Gastrocnemius medialis (tissue), 4 donors: ENCODE results near the gene PRKCE. TPM values are rescaled to one million over a fixed set of nuclear protein-coding genes. Genes with fewer than 3 reads are reported as not detected.
"Not testable (repeated sequence)": the region's sequence is repeated elsewhere in the genome, so short reads cannot be mapped to it uniquely, and the experiment has no call there.

Experiments
- ATAC-seq, 2 donors: fragments of 150-250 bp; one replicate each; pipeline ENCODE4 v1.9.1; 2016
- DNase-seq, 2 donors: peaks; one replicate each; pipeline ENCODE4 v3.0.0-alpha.2; 2019
- H3K27ac ChIP-seq, 4 donors: fragments of 200-600 bp; sonication (generic); 1 replicate in 1 of 4; 2 replicates in 3 of 4; pipeline ENCODE4 v1.5.1; 2016 to 2018; ENCODE audit warnings: mild to moderate bottlenecking in 2 of 4, moderate library complexity in 1 of 4
- H3K27me3 ChIP-seq, 3 donors: fragments of 200-600 bp; sonication (generic) in 2 of 3; 1 replicate in 1 of 3; 2 replicates in 2 of 3; pipeline versions ENCODE4 v1.5.1 to v1.6.0; 2016 to 2019; ENCODE audit warnings: mild to moderate bottlenecking in 1 of 3, moderate library complexity in 1 of 3
- H3K36me3 ChIP-seq, 2 donors: fragments of 200-600 bp; sonication (generic) in 1 of 2; one replicate each; pipeline ENCODE4 v1.5.1; 2017 to 2018
- H3K4me1 ChIP-seq, 2 donors: fragments of 200-600 bp; sonication (generic) in 1 of 2; one replicate each; pipeline ENCODE4 v1.5.1; 2016 to 2017; ENCODE audit warnings: mild to moderate bottlenecking in 2 of 2
- H3K4me3 ChIP-seq, 4 donors: fragments of 200-600 bp; sonication (generic) in 3 of 4; 1 replicate in 1 of 4; 2 replicates in 3 of 4; pipeline ENCODE4 v1.5.1; 2016 to 2019; ENCODE audit warnings: mild to moderate bottlenecking in 2 of 4
- H3K9me3 ChIP-seq, 3 donors: fragments of 200-600 bp; sonication (generic) in 2 of 3; 1 replicate in 1 of 3; 2 replicates in 2 of 3; pipeline ENCODE4 v1.5.1; 2016 to 2019
- CTCF ChIP-seq, 5 experiments: fragments of 450-650 bp in 3 of 5; fragments of 200-600 bp in 2 of 5; sonication (generic) in 2 of 5; IDR thresholded peaks in 4 of 5; conservative IDR thresholded peaks in 1 of 5; 1 replicate in 4 of 5; 2 replicates in 1 of 5; pipeline ENCODE4 v1.5.1; 2016 to 2019; ENCODE audit warnings: antibody characterized with exemption in 5 of 5, mild to moderate bottlenecking in 3 of 5, moderate library complexity in 3 of 5
- POLR2A ChIP-seq, 2 donors: fragments of 450-650 bp; IDR thresholded peaks; one replicate each; pipeline ENCODE4 v1.6.1; 2017; ENCODE audit warnings: antibody characterized with exemption in 2 of 2, mild to moderate bottlenecking in 2 of 2, moderate library complexity in 2 of 2
- in situ Hi-C, 4 donors: fragments of 200-750 bp; cut with MboI; loops; one replicate each; pipeline versions ENCODE4 v1.15.0 to v1.8.0; 2017; ENCODE audit warnings: low sequenced_read_pairs in 4 of 4
- intact Hi-C: fragments of 100-400 bp; cut with DNase I; formaldehyde crosslinking; loops from one replicate; pipeline ENCODE4 v1.15.1; 2023; ENCODE audit warnings: low total_unique reads
- total RNA-seq, 4 donors: library from RNA; depleted of rRNA; stranded (reverse); fragments of >200 nt; gene quantifications; one replicate each; pipeline versions ENCODE4 v1.1.0 to v1.2.3, GENCODE V29; 2016

The PRKCE gene
- total RNA-seq, 4 donors from 2014 or later = 5.8 to 28.9 (median 11.8) TPM

DNA sequence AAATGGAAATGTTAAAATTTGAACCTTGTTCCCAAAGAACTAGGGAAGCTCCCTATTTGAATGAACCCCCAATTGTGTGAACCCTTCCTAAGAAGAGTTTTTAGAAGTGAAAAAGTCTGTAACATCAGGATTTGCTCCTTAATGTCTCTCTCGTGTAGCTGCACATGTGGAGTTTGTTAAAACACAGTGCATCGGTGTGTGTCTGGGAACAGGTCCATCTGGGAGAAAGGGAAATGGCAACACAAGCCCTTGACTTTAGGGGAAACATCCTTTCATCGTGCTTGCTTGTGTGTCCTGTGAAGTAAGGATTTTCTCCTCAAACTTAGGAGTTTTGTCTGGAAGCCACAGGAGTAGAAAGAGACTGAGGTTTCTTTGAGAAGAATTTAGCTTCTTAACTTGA is 203.9 kb downstream of the PRKCE start:
- peaks cover 1 to 47% of the 10 kb centered on the region in 2 donors for H3K4me1 ChIP-seq
- no peak for ATAC-seq

DNA sequence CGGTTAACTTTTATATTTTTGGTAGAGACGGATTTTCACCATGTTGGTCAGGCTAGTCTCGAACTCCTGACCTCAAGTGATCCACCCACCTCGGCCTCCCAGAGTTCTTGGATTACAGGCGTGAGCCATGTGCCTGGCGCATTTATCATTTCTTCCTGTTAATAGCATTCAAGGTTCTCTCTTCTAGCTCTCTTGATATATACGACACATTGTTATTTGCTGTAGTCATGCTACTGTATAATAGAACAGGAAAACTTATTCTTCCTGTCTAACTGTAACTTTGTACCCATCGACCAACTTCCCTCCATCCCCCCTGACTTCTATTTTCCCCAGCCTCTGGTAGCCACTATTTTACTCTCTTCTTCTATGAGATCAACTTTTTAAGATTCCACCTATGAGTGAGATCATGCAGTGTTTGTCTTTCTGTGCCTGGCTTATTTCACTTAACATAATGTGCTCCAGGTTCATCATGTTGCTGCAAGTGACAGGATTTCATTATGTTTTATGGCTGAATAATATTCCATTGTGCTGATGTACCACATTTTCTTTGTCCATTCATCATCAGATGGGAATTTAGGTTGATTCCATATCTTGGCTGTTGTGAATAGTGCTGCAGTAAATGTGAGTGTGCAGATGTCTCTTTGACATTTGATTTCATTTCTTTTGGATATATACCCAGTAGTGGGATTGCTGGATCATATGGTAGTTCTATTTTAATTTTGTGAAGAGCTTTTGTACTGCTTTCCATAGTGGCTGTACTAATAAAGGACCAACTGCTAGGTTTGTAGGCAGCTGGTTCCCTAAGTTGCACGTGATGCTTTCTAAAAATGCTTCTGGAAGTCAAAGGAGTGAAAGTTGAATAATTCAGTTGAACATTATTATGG is 205.2 kb downstream of the PRKCE start:
- no peaks in the 10 kb centered on the region for H3K27me3 ChIP-seq
- TF ChIP-seq POLR2A (IDR thresholded peaks at IDR 0.05) (no peak), CTCF (IDR thresholded peaks at IDR 0.05 in 4 of 5, conservative IDR thresholded peaks at IDR 0.05 in 1 of 5) (no peak)
- H3K27ac ChIP-seq = no peak overlapping the region
- in situ Hi-C loops = no loop called here
- ATAC-seq = no peak
- no peaks in the 10 kb centered on the region for H3K36me3 ChIP-seq
- no peak overlapping the region for H3K4me3 ChIP-seq
- DNase-seq = no peak
- intact Hi-C loops = no loop called here
- peaks cover 9 to 54% of the 10 kb centered on the region in 2 donors for H3K4me1 ChIP-seq
- H3K9me3 ChIP-seq = no peaks in the 10 kb centered on the region

More for the DNA sequence above, 203.9 kb downstream of the PRKCE start:
- H3K27me3 ChIP-seq = no peaks in the 10 kb centered on the region
- TF ChIP-seq CTCF (IDR thresholded peaks at IDR 0.05 in 4 of 5, conservative IDR thresholded peaks at IDR 0.05 in 1 of 5) (no peak), POLR2A (IDR thresholded peaks at IDR 0.05) (no peak)
- intact Hi-C loops (no loop called here), in situ Hi-C loops (no loop called here)
- H3K27ac ChIP-seq = no peak overlapping the region
- H3K9me3 ChIP-seq = no peaks in the 10 kb centered on the region
- H3K36me3 ChIP-seq = no peaks in the 10 kb centered on the region
- no peak for DNase-seq
- no peak overlapping the region for H3K4me3 ChIP-seq

- H3K4me1 ChIP-seq = peaks cover 9 to 48% of the 10 kb centered on the region in 2 donors
- DNase-seq (no peak), ATAC-seq (no peak)
- H3K9me3 ChIP-seq = no peaks in the 10 kb centered on the region
- in situ Hi-C loops (no loop called here), intact Hi-C loops (no loop called here)
- TF ChIP-seq CTCF (IDR thresholded peaks at IDR 0.05 in 4 of 5, conservative IDR thresholded peaks at IDR 0.05 in 1 of 5) (no peak), POLR2A (IDR thresholded peaks at IDR 0.05) (no peak)
- no peak overlapping the region for H3K4me3 ChIP-seq
- no peak overlapping the region for H3K27ac ChIP-seq
- H3K36me3 ChIP-seq = no peaks in the 10 kb centered on the region
- H3K27me3 ChIP-seq = no peaks in the 10 kb centered on the region
Observed at GRCh38 chr2:45857275-45857609, 205.8 kb downstream of the PRKCE start.

GRCh38 chr2:45857867-45858520 is 206.5 kb downstream of the PRKCE start:
- peaks cover 9 to 43% of the 10 kb centered on the region in 2 donors for H3K4me1 ChIP-seq
- intact Hi-C loops (no loop called here), in situ Hi-C loops (no loop called here)
- no peak overlapping the region for H3K27ac ChIP-seq
- no peak for DNase-seq
- H3K9me3 ChIP-seq = no peaks in the 10 kb centered on the region
- H3K27me3 ChIP-seq = no peaks in the 10 kb centered on the region
- H3K4me3 ChIP-seq = no peak overlapping the region
- H3K36me3 ChIP-seq = no peaks in the 10 kb centered on the region
- TF ChIP-seq POLR2A (IDR thresholded peaks at IDR 0.05) = no peak
- no peak for TF ChIP-seq CTCF (IDR thresholded peaks at IDR 0.05 in 4 of 5, conservative IDR thresholded peaks at IDR 0.05 in 1 of 5)
- ATAC-seq = no peak

DNA sequence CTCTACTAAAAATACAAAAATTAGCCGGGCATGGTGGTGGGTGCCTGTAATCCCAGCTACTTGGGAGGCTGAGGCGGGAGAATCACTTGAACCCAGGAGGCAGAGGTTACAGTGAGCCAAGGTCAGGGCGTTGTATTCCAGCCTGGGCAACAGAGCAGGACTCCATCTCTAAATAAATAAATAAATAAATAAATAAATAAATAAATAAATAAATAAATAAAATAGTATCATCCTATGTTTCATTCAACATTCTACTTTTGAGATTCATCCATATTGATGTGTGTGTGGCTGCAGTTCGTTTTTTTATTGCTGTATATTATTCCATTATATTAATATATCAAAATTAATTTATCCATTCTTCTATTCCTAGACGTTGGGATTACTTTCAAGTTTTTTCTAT is 207.4 kb downstream of the PRKCE start:
- H3K27ac ChIP-seq, DNase-seq, H3K36me3 ChIP-seq, intact Hi-C loops, H3K27me3 ChIP-seq, H3K9me3 ChIP-seq, ATAC-seq, in situ Hi-C loops, H3K4me3 ChIP-seq: not testable (repeated sequence)
- H3K4me1 ChIP-seq = peaks cover 9 to 43% of the 10 kb centered on the region in 2 donors
